ENCODE measurements around the gene RABL2B.

Gene RABL2B

GRCh38 chr22:50737728-50738648, 45.4 kb downstream of the RABL2B start, which contains the start of gene ACR:
TSS of gene ACR (plus strand) at chr22:50738204. CDS start at chr22:50738236, 32 bp downstream.
- no peak for DNase-seq

GRCh38 chr22:50735739-50736030, 47.8 kb downstream of the RABL2B start:
- DNase-seq = no peak

- DNase-seq = no peak
These were observed 48.3 kb downstream of the RABL2B start for GRCh38 chr22:50734986-50735738.

- no peak for DNase-seq
These were observed 49.1 kb downstream of the RABL2B start for GRCh38 chr22:50734343-50734771.

GRCh38 chr22:50733521-50734342, 49.7 kb downstream of the RABL2B start:
- DNase-seq = no peak

GRCh38 chr22:50732681-50733080, 50.8 kb downstream of the RABL2B start:
- DNase-seq = no peak

GRCh38 chr22:50731811-50732624, 51.4 kb downstream of the RABL2B start:
- DNase-seq = peak; percentile 22

GRCh38 chr22:50730941-50731661, 52.3 kb downstream of the RABL2B start:
- no peak for DNase-seq

GRCh38 chr22:50730013-50730891, 53.2 kb downstream of the RABL2B start:
- DNase-seq = no peak

GRCh38 chr22:50729391-50730012, 53.9 kb downstream of the RABL2B start:
- DNase-seq = no peak

GRCh38 chr22:50728523-50728931, 54.9 kb downstream of the RABL2B start:
- DNase-seq = no peak

- no peak for DNase-seq
These were observed 55.5 kb downstream of the RABL2B start for GRCh38 chr22:50727678-50728522.

GRCh38 chr22:50726643-50727340, 56.6 kb downstream of the RABL2B start:
- no peak for DNase-seq

- DNase-seq = no peak
These were observed 57.8 kb downstream of the RABL2B start for GRCh38 chr22:50725597-50725996.

- DNase-seq = no peak
These were observed 58.8 kb downstream of the RABL2B start for GRCh38 chr22:50724616-50725015.

- no peak for DNase-seq
These were observed 59.4 kb downstream of the RABL2B start for GRCh38 chr22:50723991-50724390.

GRCh38 chr22:50722716-50723428, 60.6 kb downstream of the RABL2B start:
- no peak for DNase-seq

Measured in MV-4-11 (cell line).